Colonic mucosa (tissue), 4 donors: ENCODE measurements around the gene KRTCAP3. TPM values are rescaled to one million over a fixed set of nuclear protein-coding genes. Genes with fewer than 3 reads are reported as not detected.

Experiments used
- DNase-seq: peaks from one replicate; pipeline ENCODE4 v3.0.0-alpha.2; 2020
- H3K27ac ChIP-seq: fragments of 200-600 bp; one replicate; pipeline ENCODE4 v1.8.0; 2021
- H3K27me3 ChIP-seq: fragments of 200-600 bp; one replicate; pipeline ENCODE4 v1.8.0; 2021
- H3K36me3 ChIP-seq: fragments of 200-600 bp; one replicate; pipeline ENCODE4 v1.8.0; 2021
- H3K4me1 ChIP-seq: fragments of 200-600 bp; one replicate; pipeline ENCODE4 v1.8.0; 2021; ENCODE audit warnings: mild to moderate bottlenecking
- H3K4me3 ChIP-seq: fragments of 200-600 bp; one replicate; pipeline ENCODE4 v1.8.0; 2021
- H3K9ac ChIP-seq, 2 donors: one replicate each; pipeline ENCODE4 v1.7.0; 2013; ENCODE audit warnings: control low read depth in 2 of 2, low read depth in 2 of 2, low read length in 2 of 2
- H3K9me3 ChIP-seq: fragments of 200-600 bp; one replicate; pipeline ENCODE4 v1.8.0; 2021
- CTCF ChIP-seq: fragments of 200-600 bp; IDR thresholded peaks from one replicate; pipeline ENCODE4 v1.8.0; 2022; ENCODE audit warnings: antibody characterized with exemption, mild to moderate bottlenecking
- intact Hi-C: fragments of 100-400 bp; cut with DNase I; formaldehyde crosslinking; loops from one replicate; pipeline ENCODE4 v1.14.1; 2022
- total RNA-seq, 2 donors: library from RNA; stranded (reverse); fragmentation: NEBNext Ultra II Directional in 1 of 2; extraction: Animal tissue kit (Norgen Biotek cat#: 25700) in 1 of 2; gene quantifications; one replicate each; pipeline ENCODE4 v1.2.1, GENCODE V29; 2021
- donor health status: healthy.
- donor health status: DM: no; HTN: no; CAD: no.
- donor health status: DM: no; HTN: no; CAD: no.

The KRTCAP3 gene
- total RNA-seq, 2 donors from 2014 or later = 91.8 to 147 TPM

DNA sequence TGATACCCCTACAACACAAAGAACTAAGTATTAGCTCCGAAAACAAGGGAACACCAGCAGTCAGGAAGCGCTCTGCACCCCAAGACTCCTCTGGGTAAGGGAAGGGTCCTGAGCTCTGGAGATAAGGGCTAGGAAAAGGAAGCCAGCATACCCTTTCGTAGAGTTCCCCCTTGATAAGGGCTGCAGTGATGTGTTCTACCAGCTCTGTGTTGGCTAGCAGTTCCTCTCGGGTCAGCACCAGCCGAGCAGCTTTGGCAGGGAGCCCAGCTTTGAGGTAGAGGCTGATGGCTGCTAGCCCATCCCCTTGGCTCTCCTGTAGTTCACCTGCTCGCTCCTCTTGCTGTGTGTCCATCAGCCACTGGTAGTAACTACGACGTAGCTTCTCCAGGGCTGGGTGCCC, 18.9 kb downstream of the KRTCAP3 start:
- no peaks in the 10 kb centered on the region for H3K36me3 ChIP-seq

DNA sequence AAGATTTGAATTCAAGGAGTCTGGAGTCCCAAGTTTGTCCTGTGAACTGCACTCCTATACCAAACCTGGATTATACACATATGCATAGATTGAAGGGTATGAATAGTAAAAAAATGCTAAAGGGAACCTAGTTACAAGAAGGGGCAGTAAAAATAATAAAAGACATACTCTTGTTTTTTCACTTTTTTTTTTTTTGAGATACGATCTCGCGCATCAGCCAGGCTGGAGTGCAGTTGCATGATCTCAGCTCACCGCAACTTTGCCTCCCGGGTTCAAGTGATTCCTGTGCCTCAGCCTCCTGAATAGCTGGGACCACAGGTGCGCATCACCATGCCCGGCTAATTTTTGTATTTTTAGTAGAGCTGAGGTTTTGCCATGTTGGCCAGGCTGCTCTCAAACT, 22.3 kb downstream of the KRTCAP3 start:
- intact Hi-C loops = no loop called here
- no peaks in the 10 kb centered on the region for H3K27me3 ChIP-seq
- no peaks in the 10 kb centered on the region for H3K9me3 ChIP-seq
- no peak overlapping the region for H3K9ac ChIP-seq
- H3K36me3 ChIP-seq = no peaks in the 10 kb centered on the region
- no peak for TF ChIP-seq CTCF
- no peak for DNase-seq
- no peaks in the 10 kb centered on the region for H3K4me1 ChIP-seq
- no peak overlapping the region for H3K4me3 ChIP-seq
- H3K27ac ChIP-seq = no peak overlapping the region

More for the DNA sequence above, 18.9 kb downstream of the KRTCAP3 start:
- no peaks in the 10 kb centered on the region for H3K27me3 ChIP-seq
- no peak for TF ChIP-seq CTCF
- no peak overlapping the region for H3K9ac ChIP-seq
- H3K4me1 ChIP-seq = no peaks in the 10 kb centered on the region
- no peak for DNase-seq
- H3K27ac ChIP-seq = no peak overlapping the region
- intact Hi-C loops = no loop called here
- H3K4me3 ChIP-seq = no peak overlapping the region
- no peaks in the 10 kb centered on the region for H3K9me3 ChIP-seq

DNA sequence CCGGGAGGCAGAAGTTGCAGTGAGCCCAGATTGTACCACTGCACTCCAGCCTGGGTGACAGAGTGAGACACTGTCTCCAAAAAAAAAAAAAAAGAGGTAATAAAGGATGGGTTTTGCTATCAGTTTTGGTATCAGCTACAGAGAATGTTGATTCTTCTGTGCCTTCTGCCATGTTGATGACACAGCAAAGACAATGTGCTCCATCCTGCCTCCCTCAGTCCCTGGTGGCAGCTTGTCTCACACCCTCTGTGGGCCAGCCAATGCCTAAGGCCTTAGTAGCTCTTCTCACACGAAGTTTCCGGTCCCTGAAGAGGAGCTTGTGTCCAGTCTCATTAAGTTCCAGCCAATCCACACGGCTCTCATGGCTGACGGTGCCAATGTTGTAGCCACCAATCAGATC, 29.8 kb downstream of the KRTCAP3 start:
- no peaks in the 10 kb centered on the region for H3K9me3 ChIP-seq
- TF ChIP-seq CTCF = no peak
- H3K9ac ChIP-seq = no peak overlapping the region
- H3K4me1 ChIP-seq = no peaks in the 10 kb centered on the region
- intact Hi-C loops = no loop called here
- H3K27ac ChIP-seq = no peak overlapping the region
- DNase-seq = no peak
- no peak overlapping the region for H3K4me3 ChIP-seq
- H3K27me3 ChIP-seq = no peaks in the 10 kb centered on the region
- H3K36me3 ChIP-seq = no peaks in the 10 kb centered on the region

DNA sequence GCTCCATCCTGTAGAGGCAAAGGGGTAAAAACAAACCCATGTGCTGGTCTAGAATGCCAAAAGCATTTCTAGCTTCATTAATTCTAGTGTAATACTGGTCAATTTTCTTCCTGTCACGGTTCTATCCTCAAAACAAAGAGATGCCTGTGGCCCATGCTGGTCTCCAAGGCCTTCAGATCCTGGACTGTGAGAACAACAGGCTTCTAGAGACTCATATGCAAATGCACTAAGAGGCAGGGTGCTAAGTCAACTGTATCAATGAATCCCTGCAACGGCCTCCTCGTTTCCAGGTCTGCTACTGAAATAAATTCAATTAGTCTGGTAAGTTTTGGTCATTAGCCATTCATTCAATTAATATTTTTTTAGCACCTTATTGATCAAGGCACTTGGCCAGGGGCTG, 43.3 kb downstream of the KRTCAP3 start:
- Histone ChIP-seq H3K36me3 (no peaks in the 10 kb centered on the region), H3K27me3 (no peaks in the 10 kb centered on the region), H3K9ac (no peak overlapping the region), H3K27ac (no peak overlapping the region), H3K9me3 (no peaks in the 10 kb centered on the region), H3K4me1 (no peaks in the 10 kb centered on the region), H3K4me3 (no peak overlapping the region)
- TF ChIP-seq CTCF = no peak
- intact Hi-C loops = no loop called here
- no peak for DNase-seq

DNA sequence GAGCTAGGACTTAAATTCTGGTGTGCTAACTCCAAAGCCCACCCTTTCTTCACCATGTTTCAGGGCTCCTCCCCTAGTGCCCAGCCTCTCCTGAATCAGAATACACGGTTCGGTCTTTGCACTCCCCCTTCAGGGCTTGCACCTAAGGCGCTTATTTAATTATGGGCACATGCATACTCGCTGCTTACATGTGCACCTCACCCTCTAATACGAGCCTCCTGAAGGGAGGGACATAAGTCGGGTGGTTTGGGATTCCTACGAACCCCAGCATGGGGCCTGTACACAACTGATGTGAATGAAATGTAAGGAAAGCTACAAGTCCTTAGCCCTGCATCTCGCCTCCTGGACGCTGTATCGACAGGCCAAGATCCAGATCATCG, 46.9 kb downstream of the KRTCAP3 start:
- H3K4me3 ChIP-seq = peak overlapping the region; percentile 37
- H3K4me1 ChIP-seq = no peaks in the 10 kb centered on the region
- no peak for TF ChIP-seq CTCF
- H3K36me3 ChIP-seq = no peaks in the 10 kb centered on the region
- no peaks in the 10 kb centered on the region for H3K27me3 ChIP-seq
- H3K9me3 ChIP-seq = no peaks in the 10 kb centered on the region
- no peak overlapping the region for H3K27ac ChIP-seq
- peak overlapping the region; percentile 6 to 84 for H3K9ac ChIP-seq
- peak; percentile 26 for DNase-seq
- intact Hi-C loops = no loop called here
